T follicular helper cell (primary cell): ENCODE measurements around the gene ERVV-1.
"Not testable (repeated sequence)": the region's sequence is repeated elsewhere in the genome, so short reads cannot be mapped to it uniquely, and the experiment has no call there.

Experiments
- DNase-seq: peaks from one replicate; pipeline ENCODE4 v3.0.0-alpha.2; 2020; ENCODE audit warnings: low read depth

The ERVV-1 gene

DNA sequence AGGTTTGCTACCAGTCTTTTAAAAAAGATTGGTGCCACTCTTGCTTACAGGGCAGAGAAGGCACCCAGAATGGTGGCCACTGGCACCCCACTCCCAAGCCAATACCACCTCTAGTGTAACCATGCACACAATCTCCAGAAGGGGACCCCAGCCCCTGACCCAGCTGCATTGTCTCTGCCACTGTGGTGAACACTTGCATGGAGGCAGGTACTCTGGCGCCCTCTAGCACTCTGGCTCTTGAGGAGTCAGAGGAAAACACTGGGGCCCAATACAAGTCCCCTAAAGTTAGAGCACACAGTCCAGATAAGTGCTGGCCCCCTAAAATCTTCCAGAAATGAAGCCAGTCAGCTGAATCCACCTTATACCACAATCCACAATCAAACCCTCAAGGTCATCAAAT is 6.0 kb downstream of the ERVV-1 start:
- no peak for DNase-seq

DNA sequence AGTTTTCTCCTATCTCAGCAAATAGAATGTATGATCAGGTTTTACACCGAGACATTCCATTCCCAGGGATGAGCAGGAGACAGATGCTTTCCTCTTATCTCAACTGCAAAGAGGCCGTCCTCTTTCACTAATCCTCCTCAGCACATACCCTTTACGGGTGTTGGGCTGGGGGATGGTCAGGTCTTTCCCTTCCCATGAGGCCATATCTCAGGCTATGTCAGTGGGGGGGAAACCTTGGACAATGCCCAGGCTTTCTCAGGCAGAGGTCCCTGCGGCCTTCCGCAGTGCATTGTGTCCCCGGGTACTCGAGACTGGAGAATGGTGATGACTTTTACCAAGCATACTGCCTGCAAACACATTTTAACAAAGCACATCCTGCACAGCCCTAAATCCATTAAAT is 14.6 kb downstream of the ERVV-1 start:
- DNase-seq: not testable (repeated sequence)

DNA sequence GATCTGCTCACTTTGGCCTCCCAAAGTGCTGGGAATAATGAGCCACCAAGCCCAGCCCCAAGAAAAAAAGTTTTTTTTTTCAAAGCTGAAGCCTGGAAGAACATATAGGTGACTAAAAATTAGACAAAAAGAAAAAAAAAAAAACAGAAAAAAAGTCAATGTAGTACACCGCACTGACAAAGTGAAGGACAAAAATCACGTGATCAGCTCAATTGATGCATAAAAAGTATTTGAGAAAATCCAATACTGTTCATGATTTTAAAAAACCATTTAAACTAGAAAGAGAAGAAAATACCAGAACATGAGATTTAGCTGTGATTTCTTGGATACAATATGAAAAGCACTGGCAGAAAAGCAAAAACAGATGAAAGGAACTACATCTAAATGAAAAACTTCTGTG is 20.3 kb downstream of the ERVV-1 start:
- DNase-seq: no peak

DNA sequence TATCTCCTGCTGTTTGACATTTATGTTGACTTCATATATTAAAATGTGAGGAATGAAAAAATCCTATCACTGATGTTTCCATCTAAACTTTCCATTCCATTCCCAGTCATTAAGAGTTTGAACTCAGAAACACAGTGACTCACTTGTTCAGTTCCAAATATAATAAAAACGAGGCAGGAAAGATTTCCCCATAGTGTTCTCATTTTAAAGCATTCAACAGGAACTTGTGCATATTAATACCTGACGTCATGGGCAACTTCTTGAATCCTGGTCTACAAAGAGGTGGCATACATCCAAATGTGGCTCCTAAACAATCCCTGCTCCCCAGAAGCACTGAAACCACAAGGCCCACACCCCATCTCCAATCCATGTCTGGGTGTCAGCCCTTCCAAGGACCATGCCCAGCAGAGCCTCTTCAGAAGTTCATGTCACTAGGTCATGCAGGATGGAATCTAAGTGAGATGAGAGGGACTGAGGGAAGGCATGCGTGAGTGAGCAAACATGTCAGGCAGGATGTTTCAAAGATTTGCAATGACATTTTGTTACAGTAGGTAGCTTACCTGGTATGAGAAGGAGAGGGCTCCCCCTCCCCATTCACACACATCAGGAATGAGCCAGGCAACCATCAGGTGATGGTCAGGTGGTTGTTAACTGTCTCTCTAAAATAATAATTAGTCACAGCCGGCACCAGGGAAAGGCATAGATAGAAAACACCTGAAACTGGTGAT is 21.4 kb downstream of the ERVV-1 start:
- DNase-seq: no peak

DNA sequence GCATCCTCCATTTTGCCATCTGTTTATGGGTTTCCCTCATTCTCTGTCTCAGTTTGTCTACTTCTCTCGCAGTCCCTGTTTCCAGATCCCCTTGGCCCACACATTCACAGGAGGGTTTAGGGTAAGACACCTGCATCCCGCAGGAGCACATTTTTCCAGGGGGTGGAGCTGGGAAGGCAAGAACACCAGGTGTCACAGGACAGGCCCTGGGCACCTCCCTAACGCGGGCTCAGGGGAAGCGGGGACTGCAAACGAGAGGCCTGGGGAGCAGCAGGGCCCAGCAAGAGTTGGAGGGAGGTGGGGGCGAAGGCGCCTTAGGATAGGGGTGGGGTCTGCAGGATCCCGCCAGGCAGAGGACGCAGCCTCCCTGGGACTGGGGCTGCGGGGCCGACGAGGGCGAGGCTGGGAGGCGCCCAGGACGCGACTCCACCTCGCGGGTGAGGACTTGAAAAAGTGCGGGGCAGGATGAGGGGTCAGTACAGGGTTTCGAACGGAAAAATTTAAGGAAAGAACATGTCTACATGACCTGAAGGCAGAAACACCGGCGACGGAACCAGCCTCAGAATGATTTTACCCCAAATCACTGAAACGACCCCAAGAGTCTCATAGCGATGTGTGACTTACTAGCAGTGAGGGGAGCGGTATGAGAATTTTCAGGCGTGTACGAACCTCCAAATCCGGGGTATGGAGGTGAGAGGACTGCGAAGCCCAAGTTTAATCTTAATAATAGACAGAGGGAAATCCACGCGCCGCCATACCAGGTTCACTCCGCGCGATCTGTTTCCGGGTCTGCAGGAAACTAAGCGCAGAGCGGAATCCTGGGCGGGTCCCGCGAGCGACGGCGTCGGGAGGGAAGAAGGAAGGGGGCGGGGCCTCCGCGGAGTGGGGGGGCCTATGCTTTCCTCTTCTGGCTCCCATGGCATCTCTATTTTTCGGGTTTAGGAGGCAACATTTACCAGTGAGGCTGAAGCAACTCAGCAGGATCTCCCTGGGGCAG is 23.7 kb downstream of the ERVV-1 start:
- no peak for DNase-seq

DNA sequence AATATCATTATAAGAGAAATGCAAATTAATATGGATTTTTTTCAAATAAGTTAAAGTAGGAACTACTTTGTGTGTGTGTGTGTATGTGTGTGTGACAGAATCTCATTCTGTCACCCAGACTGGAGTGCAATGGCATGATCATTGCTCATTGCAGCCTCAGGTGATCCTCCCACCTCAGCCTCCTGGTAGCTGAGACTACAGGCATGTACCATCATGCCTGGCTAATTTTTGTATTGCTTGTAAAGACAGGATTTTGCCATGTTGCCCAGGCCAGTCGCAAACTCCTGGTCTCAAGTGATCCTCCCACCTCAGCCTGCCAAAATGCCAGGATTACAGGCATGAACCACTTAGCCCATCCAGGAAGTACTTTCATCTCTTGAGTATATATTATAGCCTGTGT is 27.6 kb downstream of the ERVV-1 start:
- no peak for DNase-seq

DNA sequence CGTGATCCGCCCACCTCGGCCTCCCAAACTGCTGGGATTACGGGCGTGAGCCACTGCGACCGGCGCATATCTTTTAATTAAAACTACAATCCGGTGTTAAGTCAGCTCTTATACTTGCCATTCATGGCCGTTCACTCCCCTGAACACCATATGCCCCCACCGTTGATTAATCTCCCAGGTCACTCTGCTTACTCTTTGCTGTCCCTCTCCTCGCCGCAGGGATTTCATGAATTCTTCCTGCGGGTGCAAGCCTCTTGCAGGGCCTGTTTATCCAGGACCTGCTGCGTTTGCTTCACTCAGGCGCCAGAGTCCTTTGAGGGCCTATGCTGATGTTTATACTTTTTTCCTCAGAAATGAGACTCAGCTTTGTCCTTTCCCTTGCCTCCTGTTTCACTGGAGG is 31.8 kb downstream of the ERVV-1 start:
- no peak for DNase-seq

DNA sequence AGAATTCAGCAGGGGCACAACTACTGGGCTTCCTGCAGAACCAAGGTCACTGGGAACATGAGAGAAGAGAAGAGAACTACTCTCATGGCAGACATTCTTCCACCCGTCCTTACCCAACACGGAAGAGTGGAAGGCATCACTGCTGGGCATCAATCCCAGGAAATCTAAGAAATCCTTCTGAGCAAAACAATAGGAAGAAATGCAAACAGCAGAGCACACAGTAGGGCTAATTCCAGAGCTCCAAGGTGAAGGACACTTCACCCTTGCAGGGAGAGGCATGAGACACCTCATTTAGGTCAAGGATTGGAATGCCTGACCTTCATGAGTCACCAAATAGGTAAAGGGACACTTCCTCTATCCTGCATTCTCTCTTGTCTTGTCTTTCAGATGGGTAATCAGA is 33.7 kb downstream of the ERVV-1 start:
- no peak for DNase-seq

DNA sequence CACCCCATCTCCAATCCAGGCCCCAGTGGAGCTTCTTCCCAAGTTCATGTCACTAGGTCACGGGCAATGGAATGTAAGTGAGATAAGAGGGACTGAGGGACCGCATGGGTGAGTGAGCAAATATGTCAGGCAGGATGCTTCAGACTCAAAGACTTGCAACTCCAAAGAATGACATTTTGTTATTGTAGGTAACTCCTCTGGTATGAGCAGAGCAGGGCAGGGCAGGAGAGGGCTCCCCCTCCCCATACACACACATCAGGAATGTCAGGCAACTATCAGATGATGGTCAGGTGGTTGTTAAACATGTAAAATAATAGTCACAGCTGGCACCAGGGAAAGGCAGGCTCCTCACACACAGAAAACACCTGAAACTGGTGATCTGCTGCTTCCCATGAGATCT is 41.4 kb downstream of the ERVV-1 start:
- DNase-seq: no peak

DNA sequence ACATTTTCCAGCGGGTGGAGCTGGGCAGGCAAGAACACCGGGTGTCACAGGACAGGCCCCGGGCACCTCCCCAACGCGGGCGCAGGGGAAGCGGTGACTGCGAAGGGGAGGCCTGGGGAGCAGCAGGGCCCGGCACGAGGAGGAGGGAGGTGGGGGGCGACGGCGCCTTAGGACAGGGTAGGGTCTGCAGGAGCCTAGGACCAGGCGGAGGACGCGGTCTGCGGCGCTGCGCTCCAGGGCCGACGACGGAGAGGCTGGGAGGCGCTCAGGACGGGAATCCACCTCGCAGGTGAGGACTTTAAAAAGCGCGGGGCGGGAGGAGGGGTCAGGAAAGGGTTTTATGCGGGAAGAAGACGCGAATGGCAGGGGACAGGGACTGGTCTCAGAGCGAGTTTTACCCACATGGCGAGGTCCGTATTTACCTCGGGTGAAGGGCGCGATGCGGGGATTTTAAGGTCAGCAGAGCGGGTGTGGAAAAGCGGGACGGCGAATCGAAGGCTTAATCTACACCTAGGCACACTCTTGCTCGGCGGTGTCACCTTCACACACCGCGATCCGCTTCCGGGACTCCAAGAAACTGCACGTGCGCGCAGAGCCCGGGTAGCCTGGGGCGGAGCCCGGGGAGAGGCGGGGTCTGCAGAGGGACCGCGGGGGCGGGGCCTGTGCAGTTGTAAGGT is 44.3 kb downstream of the ERVV-1 start:
- no peak for DNase-seq
